Measurements from ENCODE around the gene MXD4. TPM values are rescaled to one million over a fixed set of nuclear protein-coding genes. Genes with fewer than 3 reads are reported as not detected.
"Not testable (repeated sequence)": the region's sequence is repeated elsewhere in the genome, so short reads cannot be mapped to it uniquely, and the experiment has no call there.

Gene MXD4
- total and polyA plus RNA-seq, 2 donors from 2014 or later = 49.8 to 84.8 TPM

GRCh38 chr4:2222838-2223237, 39.1 kb downstream of the MXD4 start:
- TF ChIP-seq CTCF (IDR thresholded peaks at IDR 0.05; ENCODE audit: borderline replicate concordance, extremely low read depth, insufficient read depth) = no peak
- DNase-seq = peak in 3 of 5 donors; percentile 23 to 70 (median 69)
- Histone ChIP-seq H3K4me1 (ENCODE audit: control insufficient read depth in 2 of 3, insufficient read depth in 2 of 3, low read depth in 1 of 3, low read length in 3 of 3) (no peaks in the 10 kb centered on the region), H3K36me3 (ENCODE audit: control insufficient read depth in 2 of 3, insufficient read depth in 3 of 3, low read length in 3 of 3) (peaks cover 0 to 2% (median 0%) of the 10 kb centered on the region in 3 donors), H3K27me3 (ENCODE audit: control insufficient read depth, insufficient read depth, low read length) (no peaks in the 10 kb centered on the region), H3K27ac (ENCODE audit: low read depth in 2 of 2, low read length in 2 of 2) (no peak overlapping the region), H3K9me3 (ENCODE audit: control insufficient read depth in 2 of 3, insufficient read depth in 1 of 3, low read length in 3 of 3) (no peaks in the 10 kb centered on the region), H3K9ac (ENCODE audit: low read length in 3 of 3) (no peak overlapping the region), H3K4me3 (ENCODE audit: low read length in 3 of 3) (no peak overlapping the region)
- intact Hi-C loops (cut with DNase I) = no loop called here
- no peak for FAIRE-seq

GRCh38 chr4:2221378-2221777, 40.5 kb downstream of the MXD4 start:
- FAIRE-seq; H3K9ac ChIP-seq (ENCODE audit: low read length in 3 of 3); DNase-seq; H3K36me3 ChIP-seq (ENCODE audit: control insufficient read depth in 2 of 3, insufficient read depth in 3 of 3, low read length in 3 of 3); H3K9me3 ChIP-seq (ENCODE audit: control insufficient read depth in 2 of 3, insufficient read depth in 1 of 3, low read length in 3 of 3); H3K27me3 ChIP-seq (ENCODE audit: control insufficient read depth, insufficient read depth, low read length); intact Hi-C loops (cut with DNase I); H3K4me1 ChIP-seq (ENCODE audit: control insufficient read depth in 2 of 3, insufficient read depth in 2 of 3, low read depth in 1 of 3, low read length in 3 of 3); H3K4me3 ChIP-seq (ENCODE audit: low read length in 3 of 3); H3K27ac ChIP-seq (ENCODE audit: low read depth in 2 of 2, low read length in 2 of 2): not testable (repeated sequence)

- Histone ChIP-seq H3K4me3 (ENCODE audit: low read length in 3 of 3) (no peak overlapping the region), H3K27ac (ENCODE audit: low read depth in 2 of 2, low read length in 2 of 2) (no peak overlapping the region), H3K9me3 (ENCODE audit: control insufficient read depth in 2 of 3, insufficient read depth in 1 of 3, low read length in 3 of 3) (no peaks in the 10 kb centered on the region), H3K27me3 (ENCODE audit: control insufficient read depth, insufficient read depth, low read length) (no peaks in the 10 kb centered on the region), H3K9ac (ENCODE audit: low read length in 3 of 3) (no peak overlapping the region), H3K36me3 (ENCODE audit: control insufficient read depth in 2 of 3, insufficient read depth in 3 of 3, low read length in 3 of 3) (peaks cover 0 to 2% (median 0%) of the 10 kb centered on the region in 3 donors), H3K4me1 (ENCODE audit: control insufficient read depth in 2 of 3, insufficient read depth in 2 of 3, low read depth in 1 of 3, low read length in 3 of 3) (no peaks in the 10 kb centered on the region)
- intact Hi-C loops (cut with DNase I) = no loop called here
- FAIRE-seq (no peak), DNase-seq (peak in 4 of 5 donors; percentile 75 to 80 (median 78))
- peak; percentile 93 for TF ChIP-seq CTCF (IDR thresholded peaks at IDR 0.05; ENCODE audit: borderline replicate concordance, extremely low read depth, insufficient read depth)
Observed at GRCh38 chr4:2220016-2220630, 41.8 kb downstream of the MXD4 start.

DNA sequence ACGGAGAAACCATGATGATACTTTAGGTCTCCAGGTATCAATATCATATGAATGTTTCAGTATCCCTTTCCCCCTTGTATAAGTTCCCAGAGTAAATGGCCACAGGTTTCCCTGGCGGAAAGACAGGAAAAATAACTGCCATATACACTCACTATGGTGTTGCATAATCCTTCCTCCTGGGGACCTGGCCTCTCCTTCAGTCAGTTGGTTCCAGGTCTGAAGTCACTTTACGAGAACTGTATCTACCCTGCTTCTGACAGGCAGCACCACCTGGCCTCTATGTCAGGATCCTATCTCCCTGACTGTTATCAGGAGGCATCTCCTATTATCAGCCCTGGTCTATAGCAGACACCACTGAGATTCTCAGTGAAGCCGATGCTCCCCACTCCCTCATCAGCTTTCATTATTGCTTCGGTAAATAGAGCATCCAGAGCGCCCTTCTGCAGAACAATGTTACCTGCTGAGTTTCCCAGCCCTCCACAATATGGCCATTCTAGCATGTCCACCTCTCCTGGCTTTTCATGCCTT, 42.6 kb downstream of the MXD4 start:
- Histone ChIP-seq H3K27me3 (ENCODE audit: control insufficient read depth, insufficient read depth, low read length) (no peaks in the 10 kb centered on the region), H3K9me3 (ENCODE audit: control insufficient read depth in 2 of 3, insufficient read depth in 1 of 3, low read length in 3 of 3) (no peaks in the 10 kb centered on the region), H3K36me3 (ENCODE audit: control insufficient read depth in 2 of 3, insufficient read depth in 3 of 3, low read length in 3 of 3) (peaks cover 0 to 2% (median 0%) of the 10 kb centered on the region in 3 donors), H3K4me1 (ENCODE audit: control insufficient read depth in 2 of 3, insufficient read depth in 2 of 3, low read depth in 1 of 3, low read length in 3 of 3) (no peaks in the 10 kb centered on the region), H3K27ac (ENCODE audit: low read depth in 2 of 2, low read length in 2 of 2) (no peak overlapping the region), H3K9ac (ENCODE audit: low read length in 3 of 3) (no peak overlapping the region), H3K4me3 (ENCODE audit: low read length in 3 of 3) (no peak overlapping the region)
- TF ChIP-seq CTCF (IDR thresholded peaks at IDR 0.05; ENCODE audit: borderline replicate concordance, extremely low read depth, insufficient read depth) = no peak
- DNase-seq = no peak
- intact Hi-C loops (cut with DNase I) = no loop called here
- no peak for FAIRE-seq
